Mucosa of descending colon (tissue), 3 donors: ENCODE results near the gene ARAP3. TPM values are rescaled to one million over a fixed set of nuclear protein-coding genes. Genes with fewer than 3 reads are reported as not detected.

ENCODE experiments used
- ATAC-seq: fragments of 200-7000 bp; cut with Tn5 transposase; one replicate; pipeline ENCODE4 v1.9.1; 2020; ENCODE audit warnings: mild to moderate bottlenecking, moderate library complexity
- DNase-seq, 3 donors: peaks; one replicate each; pipeline ENCODE4 v3.0.0-alpha.2; 2020
- H3K36me3 ChIP-seq: fragments of 200-600 bp; one replicate; pipeline ENCODE4 v1.8.0; 2021; ENCODE audit warnings: low read depth, mild to moderate bottlenecking
- H3K4me1 ChIP-seq: fragments of 200-600 bp; one replicate; pipeline ENCODE4 v1.8.0; 2021; ENCODE audit warnings: low read depth, mild to moderate bottlenecking
- H3K4me3 ChIP-seq: fragments of 200-600 bp; one replicate; pipeline ENCODE4 v1.8.0; 2021; ENCODE audit warnings: mild to moderate bottlenecking
- H3K9me3 ChIP-seq: fragments of 200-600 bp; one replicate; pipeline ENCODE4 v1.8.0; 2021; ENCODE audit warnings: mild to moderate bottlenecking
- CTCF ChIP-seq: fragments of 200-600 bp; IDR thresholded peaks from one replicate; pipeline ENCODE4 v1.8.0; 2022; ENCODE audit warnings: antibody characterized with exemption, mild to moderate bottlenecking
- intact Hi-C, 2 donors: fragments of 100-400 bp; cut with DNase I in 1 of 2; cut with micrococcal nuclease in 1 of 2; formaldehyde crosslinking; loops; one replicate each; pipeline versions ENCODE4 v1.11.0 to v1.11.1; 2022; cut with DNase I, micrococcal nuclease
- total RNA-seq, 3 donors: library from RNA; stranded (reverse); fragmentation: NEBNext Ultra II Directional in 2 of 3; extraction: Animal tissue kit (Norgen Biotek cat#: 25700) in 2 of 3; gene quantifications; one replicate each; pipeline versions ENCODE4 v1.2.1 to v1.2.4, GENCODE V29; 2021 to 2023
- donor health status: DM: no; HTN: no; CAD: no; lungs with moderate emphysema.
- donor health status: DM: no; HTN: no; CAD: no.
- donor health status: DM: no; HTN: yes; CAD: no.

The ARAP3 gene
- total RNA-seq, 3 donors from 2014 or later, result 5.7 to 10.9 (median 8.0) TPM

- no peaks in the 10 kb centered on the region for H3K9me3 ChIP-seq
- no peak for TF ChIP-seq CTCF
- peak; percentile 99 for ATAC-seq
- no peaks in the 10 kb centered on the region for H3K36me3 ChIP-seq
- peak; percentile 94 to 96 (median 96) for DNase-seq
- peaks cover 2% of the 10 kb centered on the region for H3K4me1 ChIP-seq
- peak within 1 kb of the TSS; percentile 20 for H3K4me3 ChIP-seq
- intact Hi-C loops, result no loop called here
Observed at GRCh38 chr5:141650851-141651727, 30.9 kb downstream of the ARAP3 start, which contains the start of gene FCHSD1. FCHSD1 (minus strand) TSS chr5:141651418; CDS start chr5:141651368, 50 bp downstream.

DNA sequence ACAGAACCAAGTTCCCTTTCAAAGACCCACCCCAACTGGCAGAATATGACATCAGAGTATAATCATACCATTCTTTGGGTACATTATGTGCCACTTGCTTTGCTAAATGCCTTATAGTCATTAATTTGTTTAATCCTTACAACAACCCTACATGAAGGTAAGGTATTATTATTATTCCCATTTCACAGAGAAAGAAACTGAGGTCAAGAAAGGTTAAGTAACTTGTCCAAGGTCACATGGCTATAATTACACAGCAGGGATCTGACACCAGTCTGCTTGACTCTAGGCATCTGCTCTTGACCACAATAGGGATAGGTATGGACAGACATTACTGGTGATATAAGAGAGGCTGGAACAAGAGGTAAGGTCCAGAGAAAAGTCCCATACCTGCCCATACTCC lies 32.1 kb downstream of the ARAP3 start:
- TF ChIP-seq CTCF, result no peak
- no peak for ATAC-seq
- Histone ChIP-seq H3K9me3 (no peaks in the 10 kb centered on the region), H3K4me3 (no peak overlapping the region), H3K36me3 (no peaks in the 10 kb centered on the region), H3K4me1 (peaks cover 2% of the 10 kb centered on the region)
- intact Hi-C loops, result no loop called here
- no peak for DNase-seq

DNA sequence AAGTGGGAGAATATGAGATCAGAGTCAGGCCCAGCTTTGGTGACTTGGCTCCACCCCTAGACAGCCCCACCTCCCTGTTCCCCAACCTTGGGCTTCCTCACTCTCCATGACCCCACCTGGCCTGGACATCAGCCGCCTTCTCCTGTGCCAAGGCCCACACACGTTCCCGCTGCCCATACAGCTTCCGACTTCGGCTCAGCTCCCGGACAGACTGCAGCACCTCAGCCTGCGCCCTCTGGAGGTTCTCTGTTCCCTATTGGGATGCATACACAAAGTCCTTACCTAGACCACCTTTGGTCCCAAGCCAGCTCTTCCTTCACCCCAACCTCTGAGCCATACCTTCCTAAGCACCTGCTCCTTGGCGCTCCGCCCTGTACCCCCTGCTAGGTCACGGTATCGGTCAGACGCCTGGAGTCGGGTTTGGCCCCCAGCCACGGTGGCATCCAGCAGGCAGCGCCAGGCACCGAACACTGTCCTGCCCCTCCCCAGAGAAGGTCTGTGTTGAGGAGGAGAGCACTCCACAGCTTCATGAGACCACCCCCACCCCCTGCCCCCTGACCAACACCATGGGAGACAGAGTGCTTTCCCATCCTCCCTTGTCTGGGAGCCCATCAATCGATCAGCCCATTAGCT lies 32.9 kb downstream of the ARAP3 start:
- no peak for DNase-seq
- no peak for TF ChIP-seq CTCF
- ATAC-seq, result no peak
- no peaks in the 10 kb centered on the region for H3K36me3 ChIP-seq
- no peaks in the 10 kb centered on the region for H3K9me3 ChIP-seq
- no peak overlapping the region for H3K4me3 ChIP-seq
- H3K4me1 ChIP-seq, result peaks cover 2% of the 10 kb centered on the region
- intact Hi-C loops, result no loop called here

DNA sequence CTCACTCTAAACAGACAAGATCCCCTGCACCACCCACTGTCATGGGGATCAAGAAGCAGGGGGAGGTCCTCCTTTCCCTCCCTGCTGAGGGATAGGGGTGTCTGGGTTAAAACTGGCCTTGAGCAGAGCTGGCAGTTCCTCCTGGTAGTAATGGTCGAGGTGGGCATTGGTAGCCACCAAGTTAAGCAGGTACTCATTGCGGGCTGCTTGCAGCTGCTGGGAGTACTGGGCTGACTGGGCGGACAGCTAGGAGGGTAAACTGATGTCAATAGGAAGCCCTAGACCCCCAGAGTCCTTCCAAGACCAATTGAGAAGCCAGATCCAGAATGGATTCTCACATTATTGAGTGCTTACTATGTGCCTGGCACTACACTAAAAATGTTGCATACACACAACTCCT lies 34.2 kb downstream of the ARAP3 start:
- Histone ChIP-seq H3K4me1 (peaks cover 2% of the 10 kb centered on the region), H3K36me3 (no peaks in the 10 kb centered on the region), H3K9me3 (no peaks in the 10 kb centered on the region), H3K4me3 (no peak overlapping the region)
- no peak for DNase-seq
- ATAC-seq, result no peak
- intact Hi-C loops, result no loop called here
- no peak for TF ChIP-seq CTCF

GRCh38 chr5:141647242-141647641 lies 34.8 kb downstream of the ARAP3 start:
- no peak for ATAC-seq
- DNase-seq, result no peak
- TF ChIP-seq CTCF, result no peak
- intact Hi-C loops, result no loop called here
- Histone ChIP-seq H3K4me3 (no peak overlapping the region), H3K4me1 (peaks cover 2% of the 10 kb centered on the region), H3K9me3 (no peaks in the 10 kb centered on the region), H3K36me3 (no peaks in the 10 kb centered on the region)
